B cell (primary cell): Measurements from ENCODE around the gene TRIM9. TPM values are rescaled to one million over a fixed set of nuclear protein-coding genes. Genes with fewer than 3 reads are reported as not detected.
A peak's percentile ranks its signal among the peaks of the same experiment; 100 is the strongest.

Source experiments
- ATAC-seq: fragments of 200-7000 bp; cut with Tn5 transposase; one replicate; pipeline ENCODE4 v1.10.0; 2021; ENCODE audit warnings: low read depth, mild to moderate bottlenecking, moderate number of reproducible peaks, moderate library complexity
- CTCF ChIA-PET: fragments of 350-600 bp; sonication (Branson Sonifier 250); formaldehyde crosslinking; loops from one replicate; lab custom pipeline; 2021; ENCODE audit warnings: antibody characterized with exemption, inconsistent platforms; lab: Charles Lee
- POLR2A ChIA-PET: fragments of 350-600 bp; sonication (Branson Sonifier 250); formaldehyde crosslinking; loops from one replicate; lab custom pipeline; 2021; ENCODE audit warnings: antibody characterized with exemption; lab: Charles Lee
- DNase-seq: peaks from one replicate; pipeline ENCODE4 v3.0.0; 2013
- H2AFZ ChIP-seq: 2 replicates; pipeline ENCODE4 v1.6.1; 2012; ENCODE audit warnings: mild to moderate bottlenecking, low read depth, low read length; ENCODE audit not compliant: insufficient read depth, poor library complexity, severe bottlenecking
- H3K27ac ChIP-seq, 2 donors: 1 replicate in 1 of 2; 2 replicates in 1 of 2; pipeline ENCODE4 v1.5.1; 2012 to 2013; ENCODE audit warnings: low read length in 2 of 2, mild to moderate bottlenecking in 2 of 2, moderate library complexity in 1 of 2
- H3K27me3 ChIP-seq, 4 experiments: fragments of 200-600 bp in 1 of 4; sonication (generic) in 1 of 4; replicated peaks in 1 of 4; 1 replicate in 2 of 4; 2 replicates in 2 of 4; pipeline versions ENCODE4 v1.6.1 to v1.7.0; 2013 to 2016; ENCODE audit warnings: low read length in 3 of 4, mild to moderate bottlenecking in 2 of 4, mixed read lengths in 1 of 4, moderate library complexity in 1 of 4; ENCODE audit not compliant: insufficient read depth in 4 of 4, control insufficient read depth in 3 of 4; ENCODE audit errors: control extremely low read depth in 1 of 4
- H3K36me3 ChIP-seq, 2 experiments: replicated peaks in 1 of 2; 1 replicate in 1 of 2; 2 replicates in 1 of 2; pipeline versions ENCODE4 v1.6.1 to v1.7.1; 2013; ENCODE audit warnings: low read length in 1 of 2; ENCODE audit not compliant: insufficient read depth in 2 of 2, control insufficient read depth in 1 of 2; ENCODE audit errors: control extremely low read depth in 1 of 2, extremely low read depth in 1 of 2
- H3K4me1 ChIP-seq, 2 donors: fragments of 200-600 bp in 1 of 2; sonication (generic) in 1 of 2; 1 replicate in 1 of 2; 2 replicates in 1 of 2; pipeline versions ENCODE4 v1.5.1 to v1.6.1; 2013 to 2017; ENCODE audit warnings: low read length in 2 of 2; ENCODE audit not compliant: control insufficient read depth in 2 of 2, insufficient read depth in 2 of 2
- H3K4me2 ChIP-seq: replicated peaks from 2 replicates; pipeline ENCODE3; 2012; ENCODE audit warnings: mild to moderate bottlenecking, low read depth, low read length; ENCODE audit not compliant: poor library complexity, severe bottlenecking
- H3K4me3 ChIP-seq, 5 experiments: fragments of 200-600 bp in 1 of 5; sonication (generic) in 1 of 5; 1 replicate in 3 of 5; 2 replicates in 2 of 5; pipeline versions ENCODE4 v1.5.1 to v1.7.0; 2011 to 2016; ENCODE audit warnings: low read length in 4 of 5, mild to moderate bottlenecking in 4 of 5, low read depth in 2 of 5, control low read depth in 1 of 5, moderate library complexity in 1 of 5; ENCODE audit not compliant: insufficient read depth in 1 of 5; ENCODE audit errors: control extremely low read depth in 1 of 5, extremely low read depth in 1 of 5
- H3K79me2 ChIP-seq: fragments of 200-600 bp; sonication (generic); one replicate; pipeline ENCODE4 v1.6.0; 2016; ENCODE audit warnings: low read length; ENCODE audit not compliant: control insufficient read depth, insufficient read depth
- H3K9ac ChIP-seq: fragments of 200-600 bp; sonication (generic); 2 replicates; pipeline ENCODE4 v1.6.1; 2017; ENCODE audit warnings: mild to moderate bottlenecking, low read length, moderate library complexity
- H3K9me3 ChIP-seq, 3 donors: one replicate each; pipeline versions ENCODE4 v1.6.1 to v1.7.1; 2013; ENCODE audit warnings: low read length in 2 of 3; ENCODE audit not compliant: control insufficient read depth in 2 of 3, insufficient read depth in 1 of 3; ENCODE audit errors: control extremely low read depth in 1 of 3
- H4K20me1 ChIP-seq: 2 replicates; pipeline ENCODE4 v1.6.0; 2012; ENCODE audit warnings: mild to moderate bottlenecking, low read length; ENCODE audit not compliant: insufficient read depth, control insufficient read depth, poor library complexity, severe bottlenecking
- H3K27ac Mint-ChIP-seq: one replicate; pipeline ENCODE4 v1.8.0; 2021; ENCODE audit warnings: mixed read lengths
- H3K27me3 Mint-ChIP-seq: one replicate; pipeline ENCODE4 v1.8.0; 2021; ENCODE audit warnings: mixed read lengths
- H3K4me1 Mint-ChIP-seq: one replicate; pipeline ENCODE4 v1.8.0; 2021; ENCODE audit warnings: mixed read lengths
- H3K4me3 Mint-ChIP-seq: one replicate; pipeline ENCODE4 v1.8.0; 2021; ENCODE audit warnings: mixed read lengths
- H3K9me3 Mint-ChIP-seq: one replicate; pipeline ENCODE4 v1.8.0; 2022; ENCODE audit warnings: mixed read lengths; ENCODE audit not compliant: insufficient read depth
- CTCF ChIP-seq: fragments of 200-600 bp; IDR thresholded peaks from one replicate; pipeline ENCODE4 v1.8.0; 2022; ENCODE audit warnings: antibody characterized with exemption, mild to moderate bottlenecking
- EZH2 ChIP-seq: IDR thresholded peaks from 2 replicates; pipeline ENCODE4 v1.6.1; 2012; ENCODE audit warnings: borderline replicate concordance, low read depth, mild to moderate bottlenecking, moderate library complexity, low read length; ENCODE audit not compliant: insufficient read depth, poor library complexity, severe bottlenecking
- WGBS: methylation state at CpG from one replicate; pipeline ENCODE4 v1.1.5; 2013; ENCODE audit warnings: missing lambda C conversion rate; ENCODE audit not compliant: insufficient coverage; 5-methylcytosine and 5-hydroxymethylcytosine counted together
- intact Hi-C: fragments of 100-400 bp; cut with micrococcal nuclease; formaldehyde crosslinking; loops from one replicate; pipeline ENCODE4 v1.10.0; 2022
- polyA plus RNA-seq: library from polyadenylated mRNA; depleted of rRNA; stranded (reverse); fragments of >200 nt; gene quantifications from 2 replicates; pipeline ENCODE4 v1.2.3, GENCODE V29; 2012
- total RNA-seq, 2 donors: library from RNA; stranded (reverse); fragments of 120-200 nt in 1 of 2; gene quantifications; 1 replicate in 1 of 2; 2 replicates in 1 of 2; pipeline versions ENCODE4 v1.2.3 to v1.2.4, GENCODE V29; 2013 to 2022

TRIM9 gene
- total and polyA plus RNA-seq, 2 donors (not counting 1 experiment from before 2014, with no cell fraction given) = 0.24 to 0.32 TPM

DNA sequence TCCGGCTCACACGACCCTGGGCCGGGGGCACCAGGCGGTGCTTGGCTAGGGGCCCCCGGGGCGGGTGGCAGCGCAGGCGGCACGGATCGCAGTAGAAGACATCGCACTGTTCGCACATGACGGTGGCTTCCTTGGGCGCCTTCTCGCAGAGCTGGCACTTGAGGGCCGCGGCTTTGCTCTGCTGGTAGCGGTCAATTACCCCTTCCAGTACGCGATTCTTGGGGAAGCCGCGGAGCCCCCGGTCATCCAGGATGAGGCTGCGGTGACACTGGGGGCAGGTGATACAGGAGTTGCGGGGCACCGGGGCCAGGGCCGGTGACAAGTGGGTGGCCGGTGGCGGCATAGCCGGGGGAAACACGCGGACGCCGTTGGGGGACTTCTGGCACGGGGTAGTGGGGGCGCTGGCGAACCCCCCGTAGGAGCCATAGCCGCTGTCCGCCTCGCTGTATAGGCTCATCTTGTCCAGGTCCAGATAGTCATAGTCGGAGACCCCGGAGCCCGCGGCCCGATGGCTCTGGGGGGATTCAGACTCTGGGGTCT, 553 bp downstream of the TRIM9 start:
- Histone ChIP-seq H4K20me1 (no peaks in the 10 kb centered on the region), H2AFZ (peak overlapping the region; percentile 90), H3K79me2 (no peaks in the 10 kb centered on the region), H3K36me3 (no peaks in the 10 kb centered on the region), H3K4me1 (peaks cover 21 to 24% of the 10 kb centered on the region in 2 donors), H3K4me3 (peak overlapping the region; percentile 58 to 83 (median 80)), H3K9me3 (peaks cover 0 to 20% (median 0%) of the 10 kb centered on the region in 3 donors), H3K27me3 (peaks cover 0 to 33% (median 13%) of the 10 kb centered on the region in 4 experiments), H3K4me2 (peak overlapping the region; percentile 96), H3K9ac (peak overlapping the region; percentile 84), H3K27ac (no peak overlapping the region)
- DNase-seq (no peak), ATAC-seq (no peak)
- WGBS = under 1% methylated on average over 46 of the region's 46 CpGs
- POLR2A ChIA-PET = no interaction called here
- intact Hi-C loops = loop anchor here (2.0 to 10.0 kb wide), 6 partner anchors 150 to 1636 kb away; partner anchors contain the start of genes ERO1A, FRMD6, STYX and TMX1
- H3K9me3 Mint-ChIP-seq = no peaks in the 10 kb centered on the region
- peak overlapping the region; percentile 95 for H3K4me3 Mint-ChIP-seq
- H3K27ac Mint-ChIP-seq = peak overlapping the region; percentile 37
- TF ChIP-seq EZH2 (peak; percentile 22), CTCF (no peak)
- peaks cover 31% of the 10 kb centered on the region for H3K27me3 Mint-ChIP-seq
- peaks cover 23% of the 10 kb centered on the region for H3K4me1 Mint-ChIP-seq
- CTCF ChIA-PET = interaction anchor here (0.7 to 2.1 kb wide), 4 partner anchors 109 to 184 kb away, joined by 3 to 7 read pairs (median 6); partner anchors contain the start of gene TMX1
